WTC11 (cell line): Measurements from ENCODE around the gene F2.

Experiments used
- CTCF ChIP-seq: fragments of 200-600 bp; IDR thresholded peaks from 2 replicates; pipeline ENCODE4 v1.8.0; 2022; ENCODE audit warnings: antibody characterized with exemption
- ELF4 ChIP-seq: sonication (generic); formaldehyde crosslinking; IDR thresholded peaks from 2 replicates; pipeline ENCODE4 v1.8.1; 2022; ENCODE audit warnings: low read depth, mild to moderate bottlenecking, moderate library complexity, missing genetic modification reagents
- ESRRA ChIP-seq: sonication (generic); formaldehyde crosslinking; IDR thresholded peaks from 2 replicates; pipeline ENCODE4 v1.8.1; 2022; ENCODE audit warnings: mild to moderate bottlenecking, missing genetic modification reagents, borderline replicate concordance
- ETV6 ChIP-seq: sonication (generic); formaldehyde crosslinking; IDR thresholded peaks from 2 replicates; pipeline ENCODE4 v1.8.1; 2022; ENCODE audit warnings: mild to moderate bottlenecking, missing genetic modification reagents
- MAX ChIP-seq: sonication (generic); formaldehyde crosslinking; IDR thresholded peaks from 2 replicates; pipeline ENCODE4 v1.8.0; 2022; ENCODE audit warnings: mild to moderate bottlenecking, missing genetic modification reagents

GRCh38 chr11:46722566-46723358, 3.7 kb downstream of the F2 start:
- TF ChIP-seq CTCF (no peak), ESRRA (CRISPR knock-in tag) (no peak), ELF4 (CRISPR knock-in tag) (no peak), MAX (CRISPR knock-in tag) (no peak), ETV6 (CRISPR knock-in tag) (no peak)
